Measurements from ENCODE around the gene LHFPL3.

DNA sequence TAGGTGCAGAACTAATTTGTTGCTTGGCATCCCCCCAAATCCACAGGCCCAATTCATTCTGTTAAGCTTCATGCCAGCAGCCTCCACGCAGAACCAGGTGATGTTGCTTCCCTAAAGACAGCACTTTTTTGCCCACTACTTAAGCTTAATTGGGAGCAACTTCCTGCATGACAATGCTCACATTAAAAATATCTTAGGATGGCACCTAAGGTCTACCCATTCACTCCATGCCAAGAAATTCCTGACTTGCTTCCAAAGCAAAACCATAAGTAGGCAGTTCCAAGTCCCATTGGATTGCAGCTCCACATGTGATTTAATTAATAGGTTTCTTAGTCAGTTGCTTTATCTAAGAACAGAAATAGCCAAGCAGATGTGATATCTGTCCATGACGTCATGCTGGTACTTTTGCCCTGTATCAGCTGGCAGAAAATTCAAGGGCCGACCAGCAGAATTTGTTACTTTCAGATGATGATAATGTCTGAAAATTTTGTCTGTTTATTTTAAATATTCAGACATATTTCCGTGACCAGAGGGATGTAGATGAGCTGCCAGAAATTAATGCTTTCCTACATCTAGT, 325.5 kb downstream of the LHFPL3 start:
- TF ChIP-seq, protein P1, sequence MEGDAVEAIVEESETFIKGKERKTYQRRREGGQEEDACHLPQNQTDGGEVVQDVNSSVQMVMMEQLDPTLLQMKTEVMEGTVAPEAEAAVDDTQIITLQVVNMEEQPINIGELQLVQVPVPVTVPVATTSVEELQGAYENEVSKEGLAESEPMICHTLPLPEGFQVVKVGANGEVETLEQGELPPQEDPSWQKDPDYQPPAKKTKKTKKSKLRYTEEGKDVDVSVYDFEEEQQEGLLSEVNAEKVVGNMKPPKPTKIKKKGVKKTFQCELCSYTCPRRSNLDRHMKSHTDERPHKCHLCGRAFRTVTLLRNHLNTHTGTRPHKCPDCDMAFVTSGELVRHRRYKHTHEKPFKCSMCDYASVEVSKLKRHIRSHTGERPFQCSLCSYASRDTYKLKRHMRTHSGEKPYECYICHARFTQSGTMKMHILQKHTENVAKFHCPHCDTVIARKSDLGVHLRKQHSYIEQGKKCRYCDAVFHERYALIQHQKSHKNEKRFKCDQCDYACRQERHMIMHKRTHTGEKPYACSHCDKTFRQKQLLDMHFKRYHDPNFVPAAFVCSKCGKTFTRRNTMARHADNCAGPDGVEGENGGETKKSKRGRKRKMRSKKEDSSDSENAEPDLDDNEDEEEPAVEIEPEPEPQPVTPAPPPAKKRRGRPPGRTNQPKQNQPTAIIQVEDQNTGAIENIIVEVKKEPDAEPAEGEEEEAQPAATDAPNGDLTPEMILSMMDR (IDR thresholded peaks at IDR 0.05; ENCODE audit: low read depth, low read length): no peak
- TF ChIP-seq, protein P2, sequence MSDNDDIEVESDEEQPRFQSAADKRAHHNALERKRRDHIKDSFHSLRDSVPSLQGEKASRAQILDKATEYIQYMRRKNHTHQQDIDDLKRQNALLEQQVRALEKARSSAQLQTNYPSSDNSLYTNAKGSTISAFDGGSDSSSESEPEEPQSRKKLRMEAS (IDR thresholded peaks at IDR 0.05; ENCODE audit: low read depth, low read length): no peak
- TF ChIP-seq MYC (IDR thresholded peaks at IDR 0.05; ENCODE audit: low read depth, low read length): no peak
- TF ChIP-seq POLR2A (IDR thresholded peaks at IDR 0.05; ENCODE audit: extremely low read depth, insufficient read length): no peak
